PC-9 (cell line): ENCODE results near the gene RBBP8. TPM values are rescaled to one million over a fixed set of nuclear protein-coding genes. Genes with fewer than 3 reads are reported as not detected.

ENCODE experiments used
- BruUV-seq: library from RNA; stranded (reverse); fragments of 400-500 nt; replicated peaks from 2 replicates; lab custom pipeline; 2021; lab: Mats Ljungman, UMichigan
- CTCF ChIA-PET: fragments of 300-600 bp; sonication (Branson Sonifier 250); formaldehyde crosslinking; loops from one replicate; lab custom pipeline; 2022; ENCODE audit warnings: antibody characterized with exemption; lab: Charles Lee
- POLR2A ChIA-PET: fragments of 300-600 bp; sonication (Branson Sonifier 250); formaldehyde crosslinking; loops from one replicate; lab custom pipeline; 2022; ENCODE audit warnings: antibody characterized with exemption; ENCODE audit not compliant: unreplicated experiment; lab: Charles Lee
- DNase-seq, 2 experiments: peaks; one replicate each; pipeline versions ENCODE4 v3.0.0 to v3.0.0-alpha.2; 2015 to 2022; ENCODE audit warnings: mixed read lengths in 1 of 2
- H2AFZ ChIP-seq: fragments of 200-600 bp; sonication (generic); 2 replicates; pipeline ENCODE4 v1.8.1; 2017; ENCODE audit warnings: antibody characterized with exemption
- H3F3A ChIP-seq: fragments of 200-600 bp; sonication (generic); 2 replicates; pipeline ENCODE4 v1.8.1; 2017; ENCODE audit warnings: antibody characterized with exemption, mild to moderate bottlenecking, low read depth; ENCODE audit not compliant: insufficient read depth
- H3K27ac ChIP-seq: fragments of 200-600 bp; sonication (generic); 2 replicates; pipeline ENCODE4 v1.6.1; 2016; ENCODE audit warnings: mixed run types
- H3K27me3 ChIP-seq: fragments of 200-600 bp; sonication (generic); 2 replicates; pipeline ENCODE4 v1.6.1; 2016; ENCODE audit warnings: low read depth, mixed run types; ENCODE audit not compliant: insufficient read depth
- H3K36me3 ChIP-seq: fragments of 200-600 bp; sonication (generic); 2 replicates; pipeline ENCODE4 v1.6.1; 2016; ENCODE audit warnings: low read depth, mixed run types
- H3K4me1 ChIP-seq: fragments of 200-600 bp; sonication (generic); replicated peaks from 2 replicates; pipeline ENCODE4 v1.6.1; 2016; ENCODE audit warnings: mixed run types; ENCODE audit not compliant: insufficient read depth
- H3K4me2 ChIP-seq: fragments of 200-600 bp; sonication (generic); 2 replicates; pipeline ENCODE4 v1.6.1; 2017; ENCODE audit warnings: mixed run types
- H3K4me3 ChIP-seq: fragments of 200-600 bp; sonication (generic); 2 replicates; pipeline ENCODE4 v1.6.1; 2016; ENCODE audit warnings: mixed run types
- H3K79me2 ChIP-seq: fragments of 200-600 bp; sonication (generic); 2 replicates; pipeline ENCODE4 v1.6.1; 2017; ENCODE audit warnings: low read depth, mixed run types
- H3K9me2 ChIP-seq: fragments of 200-600 bp; sonication (generic); 2 replicates; pipeline ENCODE4 v1.8.1; 2017; ENCODE audit warnings: mild to moderate bottlenecking; ENCODE audit not compliant: insufficient read depth
- H3K9me3 ChIP-seq: fragments of 200-600 bp; sonication (generic); 2 replicates; pipeline ENCODE4 v1.8.1; 2016; ENCODE audit warnings: low read depth; ENCODE audit not compliant: insufficient read depth
- H4K20me1 ChIP-seq: fragments of 200-600 bp; sonication (generic); 2 replicates; pipeline ENCODE4 v1.8.1; 2017; ENCODE audit not compliant: insufficient read depth
- EZH2 ChIP-seq: fragments of 200-600 bp; sonication (generic); IDR thresholded peaks from 2 replicates; pipeline ENCODE4 v1.8.0; 2017; ENCODE audit warnings: antibody characterized with exemption, low read depth
- intact Hi-C: fragments of 100-400 bp; cut with micrococcal nuclease; formaldehyde crosslinking; loops from one replicate; pipeline ENCODE4 v1.10.0; 2022; ENCODE audit not compliant: unreplicated experiment
- total RNA-seq: library from RNA; stranded (reverse); gene quantifications from 2 replicates; pipeline ENCODE4 v1.2.3, GENCODE V29; 2021
- TF ChIP-seq, protein P1 (sequence below): fragments of 200-600 bp; sonication (generic); conservative IDR thresholded peaks from 2 replicates; pipeline ENCODE4 v1.6.1; 2017; ENCODE audit warnings: mixed run types, antibody characterized with exemption, mild to moderate bottlenecking, moderate library complexity

Gene RBBP8
- total RNA-seq, 1 experiment from 2014 or later = 28.4 TPM

DNA sequence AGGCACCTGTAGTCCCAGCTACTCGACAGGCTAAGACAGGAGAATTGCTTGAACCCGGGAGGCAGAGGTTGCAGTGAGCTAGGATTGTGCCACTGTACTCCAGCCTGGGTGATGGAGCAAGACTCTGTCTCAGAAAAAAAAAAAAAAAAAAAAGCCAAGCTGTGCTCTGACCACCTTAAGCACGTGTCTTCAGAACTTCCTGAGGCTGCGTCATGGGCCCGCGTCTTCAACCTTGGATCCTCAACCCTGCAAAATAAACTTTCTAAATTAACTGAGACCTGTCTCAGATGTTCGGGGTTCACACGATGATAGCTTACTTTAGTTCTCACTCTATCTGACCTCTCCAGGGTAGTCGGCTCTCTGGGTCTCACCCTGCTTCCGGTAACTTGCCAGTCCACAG is 136.4 kb downstream of the RBBP8 start:
- Histone ChIP-seq H3K27ac (no peak overlapping the region), H3K4me2 (no peak overlapping the region), H3K9me2 (no peaks in the 10 kb centered on the region), H3K27me3 (no peaks in the 10 kb centered on the region), H3K4me1 (peaks cover 10% of the 10 kb centered on the region; the same call in 1 of the 2 replicates), H3K4me3 (no peak overlapping the region), H3K36me3 (no peaks in the 10 kb centered on the region), H2AFZ (no peak overlapping the region), H3K9me3 (no peaks in the 10 kb centered on the region), H3K79me2 (no peaks in the 10 kb centered on the region), H3F3A (no peaks in the 10 kb centered on the region), H4K20me1 (no peaks in the 10 kb centered on the region)
- ChIA-PET POLR2A (no interaction called here), CTCF (interaction anchor here (0.6 to 0.7 kb wide), 2 partner anchors 22 to 31 kb away, joined by 4 to 7 read pairs; no protein-coding TSS in a partner anchor)
- intact Hi-C loops = no loop called here
- BruUV-seq = no TSS peak
- DNase-seq = no peak
- TF ChIP-seq, protein P1, sequence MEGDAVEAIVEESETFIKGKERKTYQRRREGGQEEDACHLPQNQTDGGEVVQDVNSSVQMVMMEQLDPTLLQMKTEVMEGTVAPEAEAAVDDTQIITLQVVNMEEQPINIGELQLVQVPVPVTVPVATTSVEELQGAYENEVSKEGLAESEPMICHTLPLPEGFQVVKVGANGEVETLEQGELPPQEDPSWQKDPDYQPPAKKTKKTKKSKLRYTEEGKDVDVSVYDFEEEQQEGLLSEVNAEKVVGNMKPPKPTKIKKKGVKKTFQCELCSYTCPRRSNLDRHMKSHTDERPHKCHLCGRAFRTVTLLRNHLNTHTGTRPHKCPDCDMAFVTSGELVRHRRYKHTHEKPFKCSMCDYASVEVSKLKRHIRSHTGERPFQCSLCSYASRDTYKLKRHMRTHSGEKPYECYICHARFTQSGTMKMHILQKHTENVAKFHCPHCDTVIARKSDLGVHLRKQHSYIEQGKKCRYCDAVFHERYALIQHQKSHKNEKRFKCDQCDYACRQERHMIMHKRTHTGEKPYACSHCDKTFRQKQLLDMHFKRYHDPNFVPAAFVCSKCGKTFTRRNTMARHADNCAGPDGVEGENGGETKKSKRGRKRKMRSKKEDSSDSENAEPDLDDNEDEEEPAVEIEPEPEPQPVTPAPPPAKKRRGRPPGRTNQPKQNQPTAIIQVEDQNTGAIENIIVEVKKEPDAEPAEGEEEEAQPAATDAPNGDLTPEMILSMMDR = no peak
- TF ChIP-seq EZH2 = no peak

DNA sequence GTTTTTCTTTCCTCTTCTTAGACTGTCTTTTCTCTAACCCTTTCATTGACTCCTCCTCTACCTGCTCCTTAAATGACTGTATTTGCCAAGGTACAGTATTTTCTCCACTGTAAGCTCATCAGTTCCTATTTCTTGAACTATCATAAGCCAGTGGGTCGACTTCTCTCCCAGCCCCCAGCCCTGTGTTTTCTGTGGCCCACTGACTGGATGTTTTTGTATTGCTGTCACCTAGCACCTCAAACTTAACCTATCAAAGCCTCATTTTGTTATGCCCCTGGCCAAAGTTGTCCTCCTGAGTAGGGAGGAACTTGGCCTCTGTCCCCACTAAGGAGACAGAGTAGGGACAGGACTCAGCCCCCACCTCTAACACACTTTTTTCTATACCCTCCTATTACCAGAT is 136.8 kb downstream of the RBBP8 start:
- Histone ChIP-seq H4K20me1 (no peaks in the 10 kb centered on the region), H3K79me2 (no peaks in the 10 kb centered on the region), H3K4me3 (no peak overlapping the region), H3K9me2 (no peaks in the 10 kb centered on the region), H2AFZ (no peak overlapping the region), H3K27ac (no peak overlapping the region), H3K9me3 (no peaks in the 10 kb centered on the region), H3K36me3 (no peaks in the 10 kb centered on the region), H3K27me3 (no peaks in the 10 kb centered on the region), H3K4me2 (no peak overlapping the region), H3K4me1 (peaks cover 10% of the 10 kb centered on the region; the same call in 1 of the 2 replicates), H3F3A (no peaks in the 10 kb centered on the region)
- ChIA-PET CTCF (interaction anchor here (0.6 kb wide), 1 partner anchor 21 kb away, joined by 7 read pairs; no protein-coding TSS in a partner anchor), POLR2A (no interaction called here)
- DNase-seq = no peak
- TF ChIP-seq, protein P1 = no peak
- TF ChIP-seq EZH2 = no peak
- intact Hi-C loops = no loop called here
- BruUV-seq = no TSS peak

DNA sequence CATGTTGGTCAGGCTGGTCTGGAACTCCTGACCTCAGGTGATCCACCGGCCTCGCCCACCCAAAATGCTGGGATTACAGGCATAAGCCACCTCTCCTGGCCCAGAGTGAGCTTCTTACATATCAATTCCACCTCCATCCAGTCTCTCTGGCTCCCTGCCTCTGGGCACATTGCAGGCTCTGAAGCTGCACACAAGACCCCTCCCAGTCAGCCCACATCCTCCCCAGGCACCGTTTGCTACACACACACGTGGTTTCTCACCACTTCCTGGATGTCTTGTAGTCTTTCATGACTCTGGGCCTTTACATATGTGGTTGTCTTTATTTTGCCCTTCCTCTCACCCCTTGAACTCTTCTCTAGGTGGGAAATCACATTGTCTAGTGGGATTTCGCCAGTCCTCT is 138.2 kb downstream of the RBBP8 start:
- H2AFZ ChIP-seq = no peak overlapping the region

More for the DNA sequence above, 138.2 kb downstream of the RBBP8 start:
- POLR2A ChIA-PET = no interaction called here
- TF ChIP-seq EZH2 = no peak
- TF ChIP-seq, protein P1 = no peak
- Histone ChIP-seq H3K4me2 (no peak overlapping the region), H3K9me2 (no peaks in the 10 kb centered on the region), H3K4me1 (peaks cover 10% of the 10 kb centered on the region; the same call in 1 of the 2 replicates), H3K27ac (no peak overlapping the region), H3K4me3 (no peak overlapping the region), H3K9me3 (no peaks in the 10 kb centered on the region), H3K27me3 (no peaks in the 10 kb centered on the region), H3K36me3 (no peaks in the 10 kb centered on the region), H3F3A (no peaks in the 10 kb centered on the region), H4K20me1 (no peaks in the 10 kb centered on the region), H3K79me2 (no peaks in the 10 kb centered on the region)
- no peak for DNase-seq
- CTCF ChIA-PET = no interaction called here
- BruUV-seq = no TSS peak
- intact Hi-C loops = no loop called here
